HepG2 (cell line): ENCODE measurements around the gene UNC50. TPM values are rescaled to one million over a fixed set of nuclear protein-coding genes. Genes with fewer than 3 reads are reported as not detected.
A peak's percentile ranks its signal among the peaks of the same experiment; 100 is the strongest.

Source experiments
- ATAC-seq: fragments of 200-7000 bp; cut with Tn5 transposase; 3 replicates; pipeline ENCODE4 v1.9.1; 2020; ENCODE audit warnings: mild to moderate bottlenecking, moderate library complexity
- BruUV-seq: library from RNA; stranded (reverse); fragments of 400-500 nt; replicated peaks from 2 replicates; lab custom pipeline; 2021; lab: Mats Ljungman, UMichigan
- CTCF ChIA-PET: fragments of 300-600 bp; formaldehyde crosslinking; extraction: SDS; loops from one replicate; lab custom pipeline; 2021; ENCODE audit warnings: low total read pairs, inconsistent platforms, low intra/inter-chr PET ratio; lab: Yijun Ruan, JAX
- POLR2A ChIA-PET: fragments of 350-600 bp; sonication (Branson Sonifier 250); formaldehyde crosslinking; loops from one replicate; lab custom pipeline; 2020; ENCODE audit warnings: antibody characterized with exemption, inconsistent platforms; lab: Yijun Ruan, JAX
- DNase-seq: peaks from one replicate; pipeline ENCODE4 v3.0.0-alpha.2; 2015; ENCODE audit warnings: low spot score
- FAIRE-seq: peaks from 3 replicates; lab custom pipeline; 2011; peaks lifted over from hg19 to GRCh38; lab: Jason Lieb, UNC
- H2AFZ ChIP-seq: one replicate; pipeline ENCODE4 v1.6.1; 2011; ENCODE audit warnings: low read length, inconsistent platforms
- H3K27ac ChIP-seq: fragments of 300-600 bp; 3 replicates; pipeline ENCODE4 v1.8.0; 2011; ENCODE audit warnings: mixed run types, mild to moderate bottlenecking, mixed read lengths, low read length, inconsistent platforms; ENCODE audit not compliant: insufficient read depth; ENCODE audit errors: extremely low read length
- H3K27me3 ChIP-seq, 2 experiments: fragments of 200-600 bp in 1 of 2; 2 replicates in 1 of 2; 3 replicates in 1 of 2; pipeline versions ENCODE4 v1.6.0 to v1.8.0; 2011; ENCODE audit warnings: low read length in 2 of 2, mild to moderate bottlenecking in 2 of 2, moderate library complexity in 2 of 2, inconsistent platforms in 1 of 2; ENCODE audit not compliant: insufficient read depth in 2 of 2, control insufficient read depth in 1 of 2
- H3K36me3 ChIP-seq, 2 experiments: fragments of 200-600 bp in 1 of 2; replicated peaks in 1 of 2; 2 replicates in 1 of 2; 3 replicates in 1 of 2; pipeline versions ENCODE4 v1.5.1 to v1.8.0; 2011; ENCODE audit warnings: low read length in 2 of 2, inconsistent platforms in 1 of 2; ENCODE audit not compliant: insufficient read depth in 2 of 2, control insufficient read depth in 1 of 2
- H3K4me1 ChIP-seq: 2 replicates; pipeline ENCODE4 v1.5.1; 2012; ENCODE audit warnings: low read length, inconsistent platforms; ENCODE audit not compliant: insufficient read depth
- H3K4me2 ChIP-seq: 2 replicates; pipeline ENCODE4 v1.6.0; 2011; ENCODE audit warnings: low read depth, low read length, inconsistent platforms
- H3K4me3 ChIP-seq, 3 experiments: fragments of 200-600 bp in 1 of 3; sonication (generic), shearing (Covaris generic) in 1 of 3; replicated peaks in 1 of 3; 2 replicates each; pipeline ENCODE4 v1.5.1; 2011 to 2016; ENCODE audit warnings: low read length in 3 of 3, inconsistent platforms in 2 of 3, low read depth in 2 of 3, mild to moderate bottlenecking in 2 of 3, control low read depth in 1 of 3, mixed read lengths in 1 of 3; ENCODE audit not compliant: insufficient read depth in 1 of 3
- H3K79me2 ChIP-seq: one replicate; pipeline ENCODE4 v1.6.1; 2011; ENCODE audit warnings: low read length, inconsistent platforms; ENCODE audit not compliant: insufficient read depth
- H3K9ac ChIP-seq: 2 replicates; pipeline ENCODE4 v1.6.0; 2011; ENCODE audit warnings: mild to moderate bottlenecking, low read depth, low read length, inconsistent platforms; ENCODE audit not compliant: insufficient read depth
- H3K9me3 ChIP-seq: 2 replicates; pipeline ENCODE4 v1.5.1; 2012; ENCODE audit warnings: mild to moderate bottlenecking, low read length
- H4K20me1 ChIP-seq: 2 replicates; pipeline ENCODE4 v1.6.0; 2011; ENCODE audit warnings: inconsistent platforms, mild to moderate bottlenecking, low read length, moderate library complexity; ENCODE audit not compliant: insufficient read depth
- AGO2 ChIP-seq: fragments of 200-400 bp; formaldehyde crosslinking; optimal IDR thresholded peaks from 2 replicates; pipeline ENCODE3; 2017; ENCODE audit warnings: mild to moderate bottlenecking, low read depth, low read length, moderate library complexity
- DPF2 ChIP-seq: sonication (generic); formaldehyde crosslinking; IDR thresholded peaks from 2 replicates; pipeline ENCODE4 v1.4.0; 2020; ENCODE audit warnings: mild to moderate bottlenecking, low read depth, missing genetic modification reagents, borderline replicate concordance
- HNRNPH1 ChIP-seq: fragments of 200-400 bp; formaldehyde crosslinking; optimal IDR thresholded peaks from 2 replicates; pipeline ENCODE3; 2017; ENCODE audit warnings: mild to moderate bottlenecking, low read depth, low read length
- RERE ChIP-seq: IDR thresholded peaks from 2 replicates; pipeline ENCODE4 v1.6.1; 2016; ENCODE audit warnings: low read depth, missing genetic modification reagents, missing compliant biosample characterization
- ZNF292 ChIP-seq: sonication (generic); formaldehyde crosslinking; IDR thresholded peaks from 2 replicates; pipeline ENCODE4 v1.8.1; 2022; ENCODE audit warnings: mild to moderate bottlenecking, low read depth, missing genetic modification reagents, borderline replicate concordance
- ZZZ3 ChIP-seq: sonication (generic); formaldehyde crosslinking; IDR thresholded peaks from 2 replicates; pipeline ENCODE4 v1.4.0; 2020; ENCODE audit warnings: missing genetic modification reagents, mild to moderate bottlenecking, borderline replicate concordance
- WGBS: methylation state at CpG from one replicate; pipeline ENCODE4 v1.1.6; 2017; ENCODE audit warnings: low lambda C conversion rate; 5-methylcytosine and 5-hydroxymethylcytosine counted together
- in situ Hi-C: cut with HindIII; loops from 2 replicates; pipeline ENCODE4 v1.10.0; 2017; ENCODE audit warnings: low pct_unique_long_range_greater_than_20kb; ENCODE audit not compliant: extremely low pct_ligation_motif_present
- intact Hi-C: fragments of 100-400 bp; cut with micrococcal nuclease; formaldehyde crosslinking; loops from one replicate; pipeline ENCODE4 v1.10.0; 2022; ENCODE audit not compliant: unreplicated experiment
- polyA plus RNA-seq, 8 experiments: library from polyadenylated mRNA; depleted of rRNA in 3 of 8; stranded (reverse) in 7 of 8; unstranded in 1 of 8; fragments of >200 nt; fragmentation: Illumina TruSeq in 4 of 8; extraction: Trizol in 4 of 8; gene quantifications; 2 replicates each; pipeline versions ENCODE4 v1.2.1 to v1.2.3, GENCODE V29; 2011 to 2016; ENCODE audit warnings: low read depth in 4 of 8, missing spikeins in 1 of 8, mixed read lengths in 1 of 8; ENCODE audit not compliant: insufficient read depth in 1 of 8
- total RNA-seq, 5 experiments: library from RNA; depleted of rRNA; stranded (reverse); fragments of >200 nt; fragmentation: Illumina TruSeq; extraction: Trizol; gene quantifications; 2 replicates each; pipeline ENCODE4 v1.2.3, GENCODE V29; 2016; ENCODE audit warnings: low read depth in 1 of 5
- TF ChIP-seq, protein P1 (sequence below): sonication (generic); formaldehyde crosslinking; IDR thresholded peaks from 2 replicates; pipeline ENCODE4 v1.8.0; 2022; ENCODE audit warnings: missing genetic modification reagents, low read depth, mild to moderate bottlenecking, borderline replicate concordance

UNC50 gene
- total and polyA plus RNA-seq, 2 of the 13 experiments (the other 11 are each of a cell fraction or from before 2014, with no cell fraction given) = 92.6 to 95.6 TPM

DNA sequence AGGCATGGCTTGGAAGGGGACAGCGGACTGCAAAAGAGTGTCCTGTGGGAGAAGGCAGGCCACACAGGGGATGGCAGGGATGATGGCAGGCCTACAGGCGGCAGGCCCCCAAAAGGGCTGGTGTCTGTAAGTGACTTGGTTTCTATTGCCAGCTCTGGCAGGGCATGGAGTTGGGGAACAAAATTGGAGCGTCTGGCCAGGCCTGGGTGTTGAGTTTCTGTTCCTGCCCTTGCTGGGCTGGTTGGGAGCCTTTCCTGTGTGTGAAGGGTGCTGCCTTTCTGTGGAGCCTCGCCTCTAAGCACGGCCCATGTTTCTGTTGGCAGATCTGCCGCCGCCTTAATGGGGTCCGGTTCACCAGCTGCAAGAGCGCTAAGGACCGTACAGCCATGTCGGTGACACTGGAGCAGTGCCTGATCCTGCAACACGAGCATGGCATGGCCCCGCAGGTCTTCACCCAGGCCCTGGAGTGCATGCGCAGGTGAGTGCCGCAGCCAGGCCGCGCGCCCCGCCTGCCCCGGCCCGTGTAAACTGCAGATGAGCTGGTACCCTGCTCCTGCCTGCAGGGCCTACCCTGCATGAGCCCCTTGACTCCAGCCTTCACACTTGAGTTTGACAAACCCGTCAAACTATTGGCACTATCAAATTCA is 31.6 kb upstream of the UNC50 start:
- CTCF ChIA-PET = no interaction called here
- ATAC-seq (no peak; the same call in 2 of the 3 replicates), DNase-seq (no peak), FAIRE-seq (no peak)
- TF ChIP-seq, protein P1, sequence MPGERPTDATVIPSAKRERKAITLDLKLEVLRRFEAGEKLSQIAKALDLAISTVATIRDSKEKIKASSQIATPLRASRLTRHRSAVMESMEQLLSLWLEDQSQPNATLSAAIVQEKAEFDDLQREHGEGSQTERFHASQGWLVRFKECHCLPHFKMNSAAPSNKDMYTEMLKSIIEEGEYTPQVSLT (CRISPR knock-in tag) = no peak
- no peak for TF ChIP-seq HNRNPH1
- TF ChIP-seq AGO2 = peak; percentile 28
- TF ChIP-seq ZNF292 (CRISPR knock-in tag) = no peak
- no peak for TF ChIP-seq ZZZ3 (CRISPR knock-in tag)
- no peak for TF ChIP-seq RERE (CRISPR knock-in tag)
- TF ChIP-seq DPF2 (CRISPR knock-in tag) = no peak
- no peaks in the 10 kb centered on the region for H3K79me2 ChIP-seq
- POLR2A ChIA-PET = no interaction called here
- H3K4me1 ChIP-seq = no peaks in the 10 kb centered on the region
- H2AFZ ChIP-seq = no peak overlapping the region
- no peak overlapping the region for H3K27ac ChIP-seq
- no peak overlapping the region for H3K4me2 ChIP-seq
- H3K36me3 ChIP-seq = peaks cover 2 to 12% of the 10 kb centered on the region in 2 experiments; a peak in 3 of 5 replicates
- intact Hi-C loops = no loop called here
- H3K9me3 ChIP-seq = no peaks in the 10 kb centered on the region
- WGBS = 98% methylated on average over 8 of the region's 22 CpGs
- no peaks in the 10 kb centered on the region for H3K27me3 ChIP-seq
- H3K4me3 ChIP-seq = no peak overlapping the region
- no TSS peak for BruUV-seq
- H4K20me1 ChIP-seq = no peaks in the 10 kb centered on the region
- H3K9ac ChIP-seq = no peak overlapping the region
- in situ Hi-C loops = no loop called here
